H1 (cell line): ENCODE data around the gene ROR1. TPM values are rescaled to one million over a fixed set of nuclear protein-coding genes. Genes with fewer than 3 reads are reported as not detected.

Source experiments
- POLR2AphosphoS5 ChIP-seq: IDR thresholded peaks from 2 replicates; pipeline ENCODE4 v1.6.1; 2011; ENCODE audit warnings: low read depth, low read length
- RBBP5 ChIP-seq: IDR thresholded peaks from 2 replicates; pipeline ENCODE4 v1.7.1; 2012; ENCODE audit warnings: low read depth, mild to moderate bottlenecking, inconsistent platforms, low read length, moderate library complexity, borderline replicate concordance
- SAP30 ChIP-seq: fragments of 300-600 bp; sonication (generic); IDR thresholded peaks from 2 replicates; pipeline ENCODE4 v1.7.1; 2012; ENCODE audit warnings: low read length, moderate library complexity, mild to moderate bottlenecking, inconsistent platforms; ENCODE audit not compliant: insufficient read depth, insufficient replicate concordance
- SP2 ChIP-seq: IDR thresholded peaks from 2 replicates; pipeline ENCODE4 v1.6.1; 2012; ENCODE audit warnings: mild to moderate bottlenecking, low read length, inconsistent platforms
- SRF ChIP-seq: IDR thresholded peaks from 2 replicates; pipeline ENCODE4 v1.6.1; 2011; ENCODE audit warnings: mild to moderate bottlenecking, low read depth, low read length, moderate library complexity
- polyA plus RNA-seq, 7 experiments: library from polyadenylated mRNA; depleted of rRNA in 3 of 7; stranded (reverse) in 5 of 7; unstranded in 2 of 7; fragments of >200 nt in 5 of 7; fragments of 200-250 nt in 2 of 7; gene quantifications; 1 replicate in 5 of 7; 2 replicates in 1 of 7; 4 replicates in 1 of 7; pipeline versions ENCODE4 v1.2.1 to v1.2.3, GENCODE V29; 2011 to 2013; ENCODE audit warnings: missing spikeins in 2 of 7, mixed read lengths in 2 of 7
- total RNA-seq: library from RNA; stranded (reverse); fragmentation: NEBNext Ultra II Directional; extraction: Animal tissue kit (Norgen Biotek cat#: 25700); gene quantifications from 2 replicates; pipeline ENCODE4 v1.2.1, GENCODE V29; 2021
- TF ChIP-seq, protein P1 (sequence below): IDR thresholded peaks from 2 replicates; pipeline ENCODE4 v1.6.1; 2011; ENCODE audit warnings: low read length, improper control_type of control experiment

The ROR1 gene
- total and polyA plus RNA-seq, 2 of the 8 experiments (the other 6 are each of a cell fraction or from before 2014, with no cell fraction given) = 33.6 to 73.6 TPM

DNA sequence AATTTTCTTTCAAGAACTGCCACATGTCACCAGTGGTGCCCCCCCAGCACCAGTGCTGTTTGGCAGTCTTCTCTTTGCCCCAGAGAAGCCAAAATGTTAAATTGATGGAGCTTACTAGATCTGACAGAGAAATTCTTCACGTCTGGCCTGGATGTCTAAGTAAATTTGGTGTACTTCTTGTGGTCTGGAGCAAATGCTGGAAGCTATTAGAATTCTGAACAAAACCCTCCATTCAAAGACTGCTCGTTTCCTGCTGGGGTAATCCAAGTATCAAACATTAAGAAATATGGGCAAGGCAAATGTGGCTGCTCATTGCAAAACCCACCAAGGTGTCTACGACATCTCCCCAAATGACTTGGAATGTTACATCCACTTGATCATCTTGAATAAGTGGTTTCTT lies 92.3 kb downstream of the ROR1 start (continued):
- TF ChIP-seq, protein P1, sequence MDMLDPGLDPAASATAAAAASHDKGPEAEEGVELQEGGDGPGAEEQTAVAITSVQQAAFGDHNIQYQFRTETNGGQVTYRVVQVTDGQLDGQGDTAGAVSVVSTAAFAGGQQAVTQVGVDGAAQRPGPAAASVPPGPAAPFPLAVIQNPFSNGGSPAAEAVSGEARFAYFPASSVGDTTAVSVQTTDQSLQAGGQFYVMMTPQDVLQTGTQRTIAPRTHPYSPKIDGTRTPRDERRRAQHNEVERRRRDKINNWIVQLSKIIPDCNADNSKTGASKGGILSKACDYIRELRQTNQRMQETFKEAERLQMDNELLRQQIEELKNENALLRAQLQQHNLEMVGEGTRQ = no peak
- no peak for TF ChIP-seq SAP30
- TF ChIP-seq SP2 = no peak
- no peak for TF ChIP-seq POLR2AphosphoS5
- TF ChIP-seq SRF = no peak
- TF ChIP-seq RBBP5 = no peak
